Stomach (tissue), 4 donors: ENCODE measurements around the gene NEAT1.

Source experiments
- CTCF ChIP-seq, 7 experiments: fragments of 450-650 bp in 4 of 7; fragments of 200-600 bp in 3 of 7; sonication (generic) in 3 of 7; IDR thresholded peaks; one replicate each; pipeline ENCODE4 v1.5.1; 2016 to 2019; ENCODE audit warnings: antibody characterized with exemption in 7 of 7, control low read depth in 2 of 7, mild to moderate bottlenecking in 1 of 7
- EP300 ChIP-seq: sonication (generic); formaldehyde crosslinking; IDR thresholded peaks from one replicate; pipeline ENCODE4 v1.6.1; 2017; ENCODE audit warnings: antibody characterized with exemption
- POLR2A ChIP-seq, 4 donors: fragments of 450-650 bp; IDR thresholded peaks; one replicate each; pipeline ENCODE4 v1.6.1; 2016; ENCODE audit warnings: antibody characterized with exemption in 4 of 4, control low read depth in 2 of 4, mild to moderate bottlenecking in 1 of 4, moderate library complexity in 1 of 4
- POLR2AphosphoS5 ChIP-seq, 3 donors: sonication (generic); formaldehyde crosslinking; IDR thresholded peaks; one replicate each; pipeline ENCODE4 v1.6.1; 2016; ENCODE audit warnings: antibody characterized with exemption in 3 of 3

GRCh38 chr11:65431451-65432099, 9.0 kb downstream of the NEAT1 start:
- TF ChIP-seq CTCF (IDR thresholded peaks at IDR 0.05) (no peak), EP300 (no peak), POLR2A (IDR thresholded peaks at IDR 0.05) (no peak), POLR2AphosphoS5 (IDR thresholded peaks at IDR 0.05) (peak; percentile 49 to 95 (median 83))
